GM21717 (cell line): Measurements from ENCODE around the gene LYRM7.
A peak's percentile ranks its signal among the peaks of the same experiment; 100 is the strongest.
"Not testable (repeated sequence)": the region's sequence is repeated elsewhere in the genome, so short reads cannot be mapped to it uniquely, and the experiment has no call there.

ENCODE experiments used
- ATAC-seq: cut with Tn5 transposase; IDR thresholded peaks from one replicate; pipeline ENCODE4 v1.9.1; 2021; ENCODE audit warnings: mild to moderate bottlenecking, moderate library complexity; ENCODE audit not compliant: unreplicated experiment

The LYRM7 gene

GRCh38 chr5:131171276-131171810 is 599 bp downstream of the LYRM7 start:
- ATAC-seq: no peak

GRCh38 chr5:131180407-131180806 is 9.7 kb downstream of the LYRM7 start:
- no peak for ATAC-seq

- no peak for ATAC-seq
These were observed 12.1 kb downstream of the LYRM7 start for GRCh38 chr5:131182839-131183238.

GRCh38 chr5:131185523-131186104 is 14.9 kb downstream of the LYRM7 start:
- ATAC-seq: no peak

- no peak for ATAC-seq
These were observed 16.0 kb downstream of the LYRM7 start for GRCh38 chr5:131186561-131187256.

GRCh38 chr5:131193106-131193505 is 22.4 kb downstream of the LYRM7 start:
- no peak for ATAC-seq

GRCh38 chr5:131193897-131194296 is 23.2 kb downstream of the LYRM7 start:
- not testable (repeated sequence) for ATAC-seq

- ATAC-seq: no peak
These were observed 24.0 kb downstream of the LYRM7 start for GRCh38 chr5:131194725-131195124.

GRCh38 chr5:131195696-131196095 is 25.0 kb downstream of the LYRM7 start:
- ATAC-seq: no peak

GRCh38 chr5:131196331-131196730 is 25.6 kb downstream of the LYRM7 start:
- no peak for ATAC-seq

GRCh38 chr5:131198625-131199024 is 27.9 kb downstream of the LYRM7 start:
- no peak for ATAC-seq

- no peak for ATAC-seq
These were observed 29.8 kb downstream of the LYRM7 start for GRCh38 chr5:131200560-131200959.

- no peak for ATAC-seq
These were observed 34.2 kb downstream of the LYRM7 start for GRCh38 chr5:131204964-131205363.

GRCh38 chr5:131206061-131206460 is 35.3 kb downstream of the LYRM7 start:
- no peak for ATAC-seq

GRCh38 chr5:131206772-131207171 is 36.0 kb downstream of the LYRM7 start:
- ATAC-seq: no peak

GRCh38 chr5:131209175-131209505 is 38.4 kb downstream of the LYRM7 start:
- ATAC-seq: no peak

- peak; percentile 90 for ATAC-seq
These were observed 38.9 kb downstream of the LYRM7 start for GRCh38 chr5:131209506-131210150.

GRCh38 chr5:131210151-131210510 is 39.4 kb downstream of the LYRM7 start:
- no peak for ATAC-seq

- ATAC-seq: no peak
These were observed 40.9 kb downstream of the LYRM7 start for GRCh38 chr5:131211669-131212068.

- no peak for ATAC-seq
These were observed 41.8 kb downstream of the LYRM7 start for GRCh38 chr5:131212471-131213021.

- no peak for ATAC-seq
These were observed 44.0 kb downstream of the LYRM7 start for GRCh38 chr5:131214609-131215227.
